Stimulated activated CD8-positive, alpha-beta memory T cell treated with anti-CD3 and anti-CD28 coated beads, Interleukin-7, amount 100 ng/mL, for 24 hours (primary cell): Measurements from ENCODE around the gene RET.

Experiments used
- DNase-seq: peaks from one replicate; pipeline ENCODE4 v3.0.0-alpha.2; 2020; ENCODE audit warnings: low read depth

The RET gene

GRCh38 chr10:43120929-43121314 is 44.1 kb downstream of the RET start:
- peak; percentile 21 for DNase-seq

DNA sequence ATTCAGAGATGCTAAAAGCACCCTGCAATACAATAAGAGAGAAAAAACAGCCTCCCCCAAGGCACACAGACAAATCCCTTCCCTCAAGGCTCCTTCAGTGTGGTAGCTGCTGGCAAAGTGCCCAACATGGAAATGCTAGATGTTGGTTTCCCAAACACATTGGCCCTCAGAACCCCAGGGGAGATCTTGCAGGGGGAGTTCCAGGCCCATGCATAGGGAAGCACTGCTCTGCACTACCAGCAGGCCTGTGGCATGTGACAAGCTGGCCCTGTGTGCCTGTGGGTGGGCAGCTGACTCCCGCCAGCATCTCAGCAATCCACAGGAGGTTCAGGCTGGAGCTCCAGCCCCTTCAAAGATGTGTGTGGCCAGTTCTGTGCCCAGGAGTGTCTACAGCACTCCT is 44.6 kb downstream of the RET start:
- no peak for DNase-seq

DNA sequence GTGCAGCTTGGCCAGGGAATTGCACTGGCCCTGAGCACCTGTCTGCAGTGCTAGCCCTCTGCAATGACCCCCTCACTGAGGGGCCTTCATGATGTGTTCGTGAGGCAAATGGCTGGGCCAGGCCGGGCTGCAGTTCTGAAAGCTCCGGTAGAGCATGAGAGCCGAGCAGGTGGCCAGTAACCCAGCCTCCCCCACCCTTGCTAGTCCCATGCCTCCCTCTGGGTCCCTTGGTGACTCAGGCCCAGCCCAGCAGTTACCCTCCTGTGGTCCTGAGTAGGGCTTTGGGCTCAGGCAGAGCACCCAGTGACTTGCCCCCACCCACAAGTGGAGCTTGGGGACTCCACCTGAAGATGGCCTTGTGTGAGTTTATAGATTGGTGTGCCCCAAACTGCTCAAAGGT is 45.2 kb downstream of the RET start:
- no peak for DNase-seq

- no peak for DNase-seq
Measured at GRCh38 chr10:43122826-43123225, 46.0 kb downstream of the RET start.

DNA sequence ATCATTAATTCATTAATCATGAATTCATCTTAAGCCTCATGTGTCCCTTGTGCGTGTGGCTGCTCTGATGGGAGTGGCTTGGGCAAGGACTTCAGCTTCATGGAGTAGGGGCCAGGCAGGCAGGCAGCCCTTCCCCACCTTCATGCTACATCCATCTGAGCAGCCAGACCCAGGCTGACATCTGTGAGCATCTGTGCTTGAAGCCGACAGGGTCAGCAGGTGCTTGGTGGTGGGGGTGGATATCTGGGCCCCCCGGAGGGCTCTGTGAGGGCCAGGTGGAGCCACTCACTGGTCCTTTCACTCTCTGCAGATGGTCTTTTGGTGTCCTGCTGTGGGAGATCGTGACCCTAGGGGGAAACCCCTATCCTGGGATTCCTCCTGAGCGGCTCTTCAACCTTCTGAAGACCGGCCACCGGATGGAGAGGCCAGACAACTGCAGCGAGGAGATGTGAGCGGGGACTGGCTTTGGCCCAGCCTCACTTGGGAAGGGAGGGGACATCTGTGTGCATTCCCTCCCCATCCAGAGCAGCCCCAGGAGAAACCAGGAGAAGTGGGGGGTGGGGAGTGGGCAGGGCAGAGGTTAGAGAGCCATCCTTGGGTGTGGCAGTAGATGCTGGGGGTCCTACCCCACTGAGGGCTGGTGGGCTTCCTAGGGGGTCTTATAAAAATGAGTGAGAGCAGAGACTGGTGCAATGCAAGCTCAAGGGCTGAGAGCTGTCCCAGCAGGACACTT is 46.7 kb downstream of the RET start:
- no peak for DNase-seq

DNA sequence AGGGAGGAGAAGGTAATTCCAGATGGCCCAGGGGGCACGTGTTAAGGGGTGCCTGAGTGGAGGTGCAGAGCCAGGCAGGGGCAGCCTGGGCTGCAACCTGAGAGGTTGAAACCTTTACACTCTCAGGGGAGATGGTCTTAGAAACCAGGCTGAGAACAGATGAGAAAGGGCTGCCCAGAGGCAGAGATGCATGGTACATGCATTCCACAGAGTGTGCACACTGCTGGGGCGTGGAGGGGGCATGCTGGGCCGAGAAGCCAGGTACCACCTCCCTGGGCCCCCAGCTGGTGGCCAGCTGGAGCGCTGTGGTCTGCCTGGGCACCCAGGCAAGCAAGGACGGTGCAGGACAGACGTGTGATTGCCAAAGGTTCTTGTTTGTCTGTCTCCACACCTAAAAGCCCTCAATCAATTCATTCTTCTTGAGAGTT is 47.2 kb downstream of the RET start:
- DNase-seq: no peak

- DNase-seq: no peak
Measured at GRCh38 chr10:43124574-43125273, 47.9 kb downstream of the RET start.

GRCh38 chr10:43125274-43125845 is 48.5 kb downstream of the RET start:
- DNase-seq: no peak

GRCh38 chr10:43125881-43126731 is 49.2 kb downstream of the RET start:
- no peak for DNase-seq

GRCh38 chr10:43126759-43127424 is 50.0 kb downstream of the RET start:
- no peak for DNase-seq

DNA sequence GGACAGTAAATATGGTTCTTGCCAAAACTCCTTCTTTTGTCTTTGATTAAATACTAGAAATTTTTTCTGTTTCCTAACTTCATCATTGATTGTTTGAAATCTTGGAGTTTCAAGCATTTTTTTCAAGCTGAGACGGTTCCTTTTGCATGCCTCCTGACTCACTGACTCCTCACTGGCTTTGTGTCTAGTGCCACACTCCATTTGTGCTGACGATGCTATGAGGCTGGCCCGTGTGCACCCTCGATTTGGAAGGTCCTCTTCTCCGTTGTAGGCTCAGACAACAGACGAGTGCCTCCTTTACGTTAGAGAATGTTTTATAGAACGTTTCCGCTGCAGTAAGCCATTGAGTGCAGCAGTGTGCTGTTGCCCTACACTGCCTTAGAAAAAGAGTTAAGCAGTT is 50.6 kb downstream of the RET start:
- no peak for DNase-seq

GRCh38 chr10:43128331-43128730 is 51.5 kb downstream of the RET start:
- DNase-seq: no peak

- DNase-seq: no peak
Measured at GRCh38 chr10:43128958-43129706, 52.3 kb downstream of the RET start.

DNA sequence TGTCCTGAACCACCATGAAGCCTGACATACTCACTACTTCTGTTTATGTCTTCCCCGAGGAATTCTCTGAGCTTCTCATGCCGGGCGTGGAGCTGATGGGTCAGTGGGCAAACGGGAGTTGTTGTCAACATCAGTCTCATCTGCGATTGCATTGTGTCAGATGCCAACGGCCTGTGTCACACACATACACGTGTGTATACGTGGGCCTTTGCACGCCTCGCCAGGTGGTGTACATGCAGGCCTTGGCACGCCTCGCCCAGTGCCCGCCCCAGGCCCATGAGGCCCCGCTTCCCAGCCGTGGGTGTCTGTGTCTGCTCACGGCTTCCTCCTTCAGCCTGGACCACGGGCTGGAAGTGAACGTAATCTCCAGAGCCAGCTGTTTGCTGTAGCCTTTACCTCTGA is 53.9 kb downstream of the RET start:
- DNase-seq: no peak

DNA sequence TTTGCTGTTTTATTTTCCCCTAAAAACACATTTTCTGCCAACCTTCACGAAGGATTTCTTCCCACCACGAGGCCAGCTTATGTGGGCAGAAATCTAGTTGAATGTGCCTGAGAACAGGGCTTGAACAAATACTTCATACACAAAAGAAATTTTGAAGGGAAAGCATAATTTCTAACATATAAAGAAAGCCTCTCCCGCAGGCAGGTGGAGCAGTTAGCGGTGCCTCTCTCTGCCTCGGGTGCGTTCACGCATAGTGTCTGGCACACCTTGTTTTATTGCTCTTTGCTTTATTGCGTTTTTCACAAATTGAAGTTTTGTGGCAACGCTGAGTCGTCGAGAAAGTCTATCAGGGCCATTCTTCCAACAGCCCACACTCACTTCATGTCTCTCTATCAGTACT is 54.4 kb downstream of the RET start:
- no peak for DNase-seq

GRCh38 chr10:43131906-43132305 is 55.0 kb downstream of the RET start:
- no peak for DNase-seq

DNA sequence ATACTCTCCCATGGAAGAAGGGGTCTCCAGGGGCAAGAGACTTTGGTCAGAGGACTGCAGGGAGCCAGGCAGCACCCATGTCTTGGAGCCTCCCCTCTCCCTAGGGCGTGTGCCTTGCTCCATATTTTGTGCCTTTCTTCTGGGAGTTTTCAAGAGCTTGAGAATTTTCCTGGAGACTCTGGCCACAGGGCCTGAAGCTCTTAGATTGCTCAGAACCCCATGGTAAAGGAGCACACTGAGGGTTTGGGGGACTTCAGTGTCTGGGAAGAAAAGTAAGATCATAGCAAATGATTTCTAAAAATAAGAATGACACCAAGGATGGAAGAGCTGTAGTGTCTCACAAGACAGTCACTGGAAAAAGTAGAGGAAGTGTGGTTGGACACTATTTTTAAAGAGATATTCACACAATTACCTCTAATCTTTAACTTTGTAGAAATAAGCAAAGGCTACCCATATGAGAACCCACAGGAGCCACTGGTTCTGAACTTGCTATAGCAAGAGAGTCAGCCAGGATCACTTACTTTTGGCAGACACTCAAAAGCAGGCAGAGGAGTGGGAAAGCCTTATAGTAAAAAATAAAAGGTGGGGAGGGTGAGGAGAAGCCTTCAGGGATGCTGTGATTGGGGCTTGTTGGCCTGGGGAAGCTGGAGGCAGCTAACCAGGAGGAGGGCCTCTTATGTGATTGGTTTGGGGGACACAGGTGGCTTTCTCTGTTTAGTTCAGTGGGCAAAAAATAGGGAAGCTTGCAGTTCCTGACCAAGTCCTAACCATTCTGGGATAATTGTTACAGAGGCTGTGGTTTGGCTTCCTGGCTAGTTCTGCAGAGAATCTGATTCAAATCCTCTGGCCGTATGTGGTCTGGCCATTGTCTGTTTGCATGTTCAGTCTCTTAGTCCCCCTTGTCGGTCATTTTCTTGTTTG is 56.3 kb downstream of the RET start:
- no peak for DNase-seq

DNA sequence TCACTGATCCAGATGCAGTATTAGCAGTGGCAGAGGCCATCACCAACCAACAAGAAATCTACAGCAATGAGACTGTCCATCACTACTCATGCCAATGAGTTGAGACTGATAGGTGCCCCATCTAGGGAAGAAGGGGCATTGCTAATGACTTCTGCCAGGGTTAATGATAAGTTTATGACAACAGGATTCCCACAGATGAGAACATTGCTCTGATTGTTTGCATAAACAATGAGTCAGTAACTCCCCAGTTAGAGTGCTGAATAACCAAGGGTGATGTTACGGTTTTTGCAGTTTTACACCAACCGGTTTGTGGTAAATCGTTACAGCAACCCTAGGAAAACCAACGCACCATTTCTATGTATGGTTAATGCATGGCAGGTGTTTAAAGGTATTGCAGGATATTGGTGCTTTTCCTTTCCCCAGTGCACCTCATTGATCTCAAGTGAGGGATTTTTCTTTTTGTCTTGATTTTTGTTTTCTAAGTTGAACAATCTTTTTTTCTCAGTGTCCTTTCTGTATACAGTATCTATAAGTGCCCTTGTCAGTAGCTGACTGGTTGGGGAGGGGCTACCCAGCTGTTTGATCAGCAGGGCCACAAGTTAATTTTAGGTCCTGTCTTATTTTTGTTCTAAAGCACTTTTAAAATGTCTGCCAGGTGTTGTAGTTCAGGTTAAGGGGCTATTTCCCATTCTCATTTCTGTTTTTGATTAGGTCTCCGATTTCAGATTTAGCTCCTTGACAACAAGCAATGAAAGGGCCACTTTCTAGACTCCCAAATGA is 57.4 kb downstream of the RET start:
- DNase-seq: no peak

DNA sequence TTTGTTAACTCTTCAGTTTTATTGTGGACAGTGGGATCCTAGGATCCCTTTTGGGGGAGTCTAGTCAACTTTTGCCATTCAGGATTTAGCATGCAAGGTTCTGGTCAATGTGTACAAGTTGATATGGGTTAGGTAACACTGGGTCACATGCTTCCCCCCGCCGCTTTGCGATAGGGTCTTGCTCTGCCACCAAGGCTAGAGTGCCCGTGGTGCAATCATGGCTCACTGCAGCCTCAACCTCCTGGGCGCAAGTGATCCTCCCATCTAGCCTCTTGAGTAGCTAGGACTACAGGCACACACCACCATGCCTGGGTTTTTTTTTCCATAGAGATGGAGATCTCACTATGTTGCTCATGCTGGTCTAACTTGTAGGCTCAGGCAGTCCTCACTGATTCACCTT is 58.2 kb downstream of the RET start:
- DNase-seq: no peak
